RWPE2 (cell line): Measurements from ENCODE around the gene HEXIM1.
A peak's percentile ranks its signal among the peaks of the same experiment; 100 is the strongest.

Source experiments
- ATAC-seq: fragments of 200-7000 bp; cut with Tn5 transposase; 3 replicates; pipeline ENCODE4 v1.9.1; 2021; ENCODE audit warnings: low read depth
- DNase-seq: peaks from one replicate; pipeline ENCODE4 v3.0.0-alpha.2; 2020; ENCODE audit warnings: low spot score
- H3K27ac ChIP-seq: fragments of 450-650 bp; 2 replicates; pipeline ENCODE4 v1.5.1; 2017; ENCODE audit warnings: mild to moderate bottlenecking; ENCODE audit not compliant: poor library complexity, severe bottlenecking
- H3K27me3 ChIP-seq: fragments of 250-450 bp; sonication (Bioruptor Pico); 2 replicates; pipeline ENCODE4 v1.5.1; 2021; ENCODE audit warnings: mild to moderate bottlenecking, moderate library complexity; ENCODE audit not compliant: insufficient read depth, poor library complexity, severe bottlenecking
- H3K36me3 ChIP-seq: fragments of 250-450 bp; sonication (Bioruptor Pico); 2 replicates; pipeline ENCODE4 v1.5.1; 2020; ENCODE audit warnings: low read depth, mild to moderate bottlenecking, moderate library complexity
- H3K4me1 ChIP-seq: fragments of 250-450 bp; sonication (Bioruptor Pico); 2 replicates; pipeline ENCODE4 v1.5.1; 2021; ENCODE audit warnings: mild to moderate bottlenecking, moderate library complexity; ENCODE audit not compliant: insufficient read depth, poor library complexity, severe bottlenecking
- H3K4me3 ChIP-seq: fragments of 250-450 bp; sonication (Bioruptor Pico); 2 replicates; pipeline ENCODE4 v1.5.1; 2021; ENCODE audit warnings: mild to moderate bottlenecking, moderate library complexity; ENCODE audit not compliant: severe bottlenecking
- H3K9me3 ChIP-seq: fragments of 250-450 bp; sonication (Bioruptor Pico); 2 replicates; pipeline ENCODE4 v1.5.1; 2021; ENCODE audit warnings: mild to moderate bottlenecking, moderate library complexity; ENCODE audit not compliant: severe bottlenecking
- CTCF ChIP-seq: fragments of 450-650 bp; IDR thresholded peaks from one replicate; pipeline ENCODE4 v1.5.1; 2017; ENCODE audit warnings: mild to moderate bottlenecking, moderate library complexity; ENCODE audit not compliant: poor library complexity, severe bottlenecking

The HEXIM1 gene

GRCh38 chr17:45108595-45109521, 39.4 kb upstream of the HEXIM1 start:
- Histone ChIP-seq H3K9me3 (no peaks in the 10 kb centered on the region), H3K36me3 (peaks cover 86% of the 10 kb centered on the region), H3K27ac (no peak overlapping the region), H3K27me3 (no peaks in the 10 kb centered on the region), H3K4me3 (no peak overlapping the region), H3K4me1 (no peaks in the 10 kb centered on the region)
- DNase-seq (no peak), ATAC-seq (peak; percentile 14; the same call in 1 of the 3 replicates)
- TF ChIP-seq CTCF = peak; percentile 44

GRCh38 chr17:45110676-45111611, 37.3 kb upstream of the HEXIM1 start:
- Histone ChIP-seq H3K27ac (no peak overlapping the region), H3K27me3 (no peaks in the 10 kb centered on the region), H3K9me3 (no peaks in the 10 kb centered on the region), H3K4me1 (no peaks in the 10 kb centered on the region), H3K4me3 (no peak overlapping the region), H3K36me3 (peaks cover 70% of the 10 kb centered on the region)
- DNase-seq (no peak), ATAC-seq (peak; percentile 26; the same call in 2 of the 3 replicates)
- TF ChIP-seq CTCF = no peak

GRCh38 chr17:45111850-45112249, 36.4 kb upstream of the HEXIM1 start:
- Histone ChIP-seq H3K4me1 (no peaks in the 10 kb centered on the region), H3K36me3 (peaks cover 61% of the 10 kb centered on the region), H3K27ac (no peak overlapping the region), H3K4me3 (no peak overlapping the region), H3K9me3 (no peaks in the 10 kb centered on the region), H3K27me3 (no peaks in the 10 kb centered on the region)
- DNase-seq (no peak), ATAC-seq (no peak)
- no peak for TF ChIP-seq CTCF

- Histone ChIP-seq H3K4me1 (no peaks in the 10 kb centered on the region), H3K27ac (no peak overlapping the region), H3K4me3 (no peak overlapping the region), H3K9me3 (no peaks in the 10 kb centered on the region), H3K36me3 (peaks cover 60% of the 10 kb centered on the region), H3K27me3 (no peaks in the 10 kb centered on the region)
- no peak for TF ChIP-seq CTCF
- no peak for DNase-seq
- ATAC-seq = no peak
These were observed 35.5 kb upstream of the HEXIM1 start for GRCh38 chr17:45112559-45113423.
